ENCODE results near the gene ME2.

ME2 gene

DNA sequence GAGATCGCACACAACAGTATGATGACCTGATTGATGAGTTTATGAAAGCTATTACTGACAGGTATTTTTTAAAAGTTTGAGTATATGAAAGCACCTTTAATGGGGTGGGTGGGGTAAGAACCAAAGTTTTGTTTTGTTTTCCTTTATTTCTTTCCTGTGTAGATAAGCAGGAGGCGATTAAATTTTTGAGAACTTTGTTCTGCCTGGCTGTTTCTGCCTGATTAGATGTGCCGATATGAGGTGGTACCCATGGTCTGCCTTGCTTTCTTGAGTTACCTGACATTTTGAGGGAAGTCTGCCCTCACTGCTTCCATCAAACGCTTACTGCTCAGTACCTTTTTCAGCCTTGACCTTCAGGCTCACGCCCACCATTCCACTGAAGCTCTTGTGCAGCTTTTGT, 39.2 kb downstream of the ME2 start:
- Histone ChIP-seq H3K27me3 (ENCODE audit: insufficient read depth, low read length) (no peaks in the 10 kb centered on the region), H3K36me3 (ENCODE audit: insufficient read depth, low read length) (peaks cover 26% of the 10 kb centered on the region), H2AFZ (ENCODE audit: low read length, unreplicated experiment) (no peak overlapping the region), H3K4me1 (ENCODE audit: control insufficient read depth, insufficient read depth, low read length, unreplicated experiment) (peaks cover 14% of the 10 kb centered on the region), H3K27ac (ENCODE audit: low read depth, low read length) (no peak overlapping the region), H3K79me2 (ENCODE audit: control insufficient read depth, insufficient read depth, low read length, unreplicated experiment) (no peaks in the 10 kb centered on the region), H3K4me3 (ENCODE audit: low read depth, low read length) (no peak overlapping the region)

DNA sequence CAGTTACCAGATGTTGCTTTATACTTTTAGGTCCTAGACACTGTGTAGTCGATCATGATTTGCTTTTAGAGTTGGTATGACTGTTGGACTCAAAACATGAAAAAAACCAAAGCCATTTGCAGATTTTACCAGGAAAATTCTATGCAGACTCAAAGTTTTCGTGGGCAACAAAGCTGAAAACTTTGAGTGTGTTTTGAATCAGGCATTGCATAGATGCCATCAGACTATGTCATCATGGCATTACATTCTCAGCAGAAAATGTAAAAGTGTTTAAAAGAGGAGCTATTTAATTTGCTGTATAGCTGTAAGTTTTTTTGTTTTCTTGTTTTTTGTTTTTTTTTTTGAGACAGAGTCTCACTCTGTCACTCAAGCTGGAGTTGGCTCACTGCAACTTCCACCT, 45.5 kb downstream of the ME2 start:
- no peaks in the 10 kb centered on the region for H3K79me2 ChIP-seq (ENCODE audit: control insufficient read depth, insufficient read depth, low read length, unreplicated experiment)
- peaks cover 4% of the 10 kb centered on the region for H3K4me1 ChIP-seq (ENCODE audit: control insufficient read depth, insufficient read depth, low read length, unreplicated experiment)
- peaks cover 48% of the 10 kb centered on the region for H3K36me3 ChIP-seq (ENCODE audit: insufficient read depth, low read length)
- H3K4me3 ChIP-seq (ENCODE audit: low read depth, low read length), result no peak overlapping the region
- no peak overlapping the region for H2AFZ ChIP-seq (ENCODE audit: low read length, unreplicated experiment)
- no peak overlapping the region for H3K27ac ChIP-seq (ENCODE audit: low read depth, low read length)
- no peaks in the 10 kb centered on the region for H3K27me3 ChIP-seq (ENCODE audit: insufficient read depth, low read length)

- Histone ChIP-seq H3K27me3 (ENCODE audit: insufficient read depth, low read length) (no peaks in the 10 kb centered on the region), H3K4me3 (ENCODE audit: low read depth, low read length) (no peak overlapping the region), H3K36me3 (ENCODE audit: insufficient read depth, low read length) (peaks cover 40% of the 10 kb centered on the region), H3K27ac (ENCODE audit: low read depth, low read length) (no peak overlapping the region), H3K79me2 (ENCODE audit: control insufficient read depth, insufficient read depth, low read length, unreplicated experiment) (no peaks in the 10 kb centered on the region), H3K4me1 (ENCODE audit: control insufficient read depth, insufficient read depth, low read length, unreplicated experiment) (peaks cover 4% of the 10 kb centered on the region), H2AFZ (ENCODE audit: low read length, unreplicated experiment) (no peak overlapping the region)
Observed at GRCh38 chr18:50926521-50926920, 47.6 kb downstream of the ME2 start.

- Histone ChIP-seq H3K27me3 (ENCODE audit: insufficient read depth, low read length) (no peaks in the 10 kb centered on the region), H3K4me1 (ENCODE audit: control insufficient read depth, insufficient read depth, low read length, unreplicated experiment) (peaks cover 4% of the 10 kb centered on the region), H2AFZ (ENCODE audit: low read length, unreplicated experiment) (no peak overlapping the region), H3K4me3 (ENCODE audit: low read depth, low read length) (no peak overlapping the region), H3K36me3 (ENCODE audit: insufficient read depth, low read length) (peaks cover 32% of the 10 kb centered on the region), H3K79me2 (ENCODE audit: control insufficient read depth, insufficient read depth, low read length, unreplicated experiment) (no peaks in the 10 kb centered on the region), H3K27ac (ENCODE audit: low read depth, low read length) (no peak overlapping the region)
Observed at GRCh38 chr18:50928551-50928950, 49.6 kb downstream of the ME2 start.

DNA sequence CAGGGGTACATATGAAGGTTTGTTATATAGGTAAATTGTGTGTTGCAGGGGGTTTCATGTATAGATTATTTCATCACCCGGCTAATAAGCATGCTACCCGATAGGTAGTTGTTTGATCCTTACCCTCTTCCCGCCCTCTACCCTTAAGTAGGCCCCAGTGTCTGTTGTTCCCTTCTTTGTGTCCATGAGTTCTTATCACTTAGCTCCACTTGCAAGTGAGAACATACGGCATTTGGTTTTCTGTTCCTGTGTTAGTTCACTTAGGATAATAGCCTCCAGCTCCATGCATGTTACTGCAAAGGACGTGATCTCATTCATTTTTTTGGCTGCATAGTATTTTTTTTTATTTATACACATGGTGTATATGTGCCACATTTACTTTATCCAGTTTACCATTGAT, 54.8 kb downstream of the ME2 start:
- Histone ChIP-seq H3K27ac (ENCODE audit: low read depth, low read length) (no peak overlapping the region), H3K4me1 (ENCODE audit: control insufficient read depth, insufficient read depth, low read length, unreplicated experiment) (peaks cover 1% of the 10 kb centered on the region), H3K36me3 (ENCODE audit: insufficient read depth, low read length) (no peaks in the 10 kb centered on the region)

GRCh38 chr18:50934545-50935211, 55.8 kb downstream of the ME2 start:
- Histone ChIP-seq H3K27me3 (ENCODE audit: insufficient read depth, low read length) (no peaks in the 10 kb centered on the region), H3K4me1 (ENCODE audit: control insufficient read depth, insufficient read depth, low read length, unreplicated experiment) (no peaks in the 10 kb centered on the region), H3K79me2 (ENCODE audit: control insufficient read depth, insufficient read depth, low read length, unreplicated experiment) (no peaks in the 10 kb centered on the region), H2AFZ (ENCODE audit: low read length, unreplicated experiment) (no peak overlapping the region), H3K27ac (ENCODE audit: low read depth, low read length) (no peak overlapping the region), H3K36me3 (ENCODE audit: insufficient read depth, low read length) (no peaks in the 10 kb centered on the region), H3K4me3 (ENCODE audit: low read depth, low read length) (no peak overlapping the region)

More for the DNA sequence above, 54.8 kb downstream of the ME2 start:
- no peaks in the 10 kb centered on the region for H3K27me3 ChIP-seq (ENCODE audit: insufficient read depth, low read length)
- H3K4me3 ChIP-seq (ENCODE audit: low read depth, low read length), result no peak overlapping the region
- H2AFZ ChIP-seq (ENCODE audit: low read length, unreplicated experiment), result no peak overlapping the region
- H3K79me2 ChIP-seq (ENCODE audit: control insufficient read depth, insufficient read depth, low read length, unreplicated experiment), result no peaks in the 10 kb centered on the region

- Histone ChIP-seq H3K79me2 (ENCODE audit: control insufficient read depth, insufficient read depth, low read length, unreplicated experiment) (no peaks in the 10 kb centered on the region), H3K36me3 (ENCODE audit: insufficient read depth, low read length) (peaks cover 5% of the 10 kb centered on the region; the same call in 1 of the 2 replicates), H3K4me3 (ENCODE audit: low read depth, low read length) (no peak overlapping the region), H3K27me3 (ENCODE audit: insufficient read depth, low read length) (no peaks in the 10 kb centered on the region), H3K4me1 (ENCODE audit: control insufficient read depth, insufficient read depth, low read length, unreplicated experiment) (no peaks in the 10 kb centered on the region), H3K27ac (ENCODE audit: low read depth, low read length) (no peak overlapping the region), H2AFZ (ENCODE audit: low read length, unreplicated experiment) (no peak overlapping the region)
Observed at GRCh38 chr18:50935493-50936191, 56.7 kb downstream of the ME2 start.

- Histone ChIP-seq H3K4me3 (ENCODE audit: low read depth, low read length) (no peak overlapping the region), H3K4me1 (ENCODE audit: control insufficient read depth, insufficient read depth, low read length, unreplicated experiment) (no peaks in the 10 kb centered on the region), H3K27ac (ENCODE audit: low read depth, low read length) (no peak overlapping the region), H3K36me3 (ENCODE audit: insufficient read depth, low read length) (peaks cover 5% of the 10 kb centered on the region; the same call in 1 of the 2 replicates), H2AFZ (ENCODE audit: low read length, unreplicated experiment) (no peak overlapping the region), H3K27me3 (ENCODE audit: insufficient read depth, low read length) (no peaks in the 10 kb centered on the region), H3K79me2 (ENCODE audit: control insufficient read depth, insufficient read depth, low read length, unreplicated experiment) (no peaks in the 10 kb centered on the region)
Observed at GRCh38 chr18:50937183-50937582, 58.3 kb downstream of the ME2 start.

DNA sequence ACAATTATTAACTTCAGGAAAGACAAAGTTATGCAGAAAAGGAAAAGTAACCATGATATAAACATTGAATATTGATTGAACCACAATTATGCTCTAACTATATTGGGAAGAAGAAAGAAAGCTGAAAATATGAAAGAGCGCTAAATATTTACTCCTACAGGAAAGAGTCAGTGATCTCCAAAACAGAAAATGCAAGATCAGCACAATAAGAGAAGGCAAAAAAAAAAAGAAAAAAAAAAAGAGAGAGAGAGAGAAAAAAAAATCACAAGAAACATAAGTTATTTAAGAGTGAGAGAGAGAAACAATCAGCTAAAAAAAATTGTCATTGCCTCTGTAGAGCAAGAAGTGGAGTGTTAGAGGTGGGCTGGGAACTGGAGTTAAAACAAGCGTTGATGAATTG, 60.0 kb downstream of the ME2 start:
- Histone ChIP-seq H3K27me3 (ENCODE audit: insufficient read depth, low read length) (no peaks in the 10 kb centered on the region), H3K36me3 (ENCODE audit: insufficient read depth, low read length) (peaks cover 5% of the 10 kb centered on the region; the same call in 1 of the 2 replicates), H3K4me3 (ENCODE audit: low read depth, low read length) (no peak overlapping the region), H2AFZ (ENCODE audit: low read length, unreplicated experiment) (no peak overlapping the region), H3K27ac (ENCODE audit: low read depth, low read length) (no peak overlapping the region), H3K4me1 (ENCODE audit: control insufficient read depth, insufficient read depth, low read length, unreplicated experiment) (no peaks in the 10 kb centered on the region), H3K79me2 (ENCODE audit: control insufficient read depth, insufficient read depth, low read length, unreplicated experiment) (no peaks in the 10 kb centered on the region)

- H2AFZ ChIP-seq (ENCODE audit: low read length, unreplicated experiment), result no peak overlapping the region
- H3K4me3 ChIP-seq (ENCODE audit: low read depth, low read length), result no peak overlapping the region
- H3K36me3 ChIP-seq (ENCODE audit: insufficient read depth, low read length), result peaks cover 9% of the 10 kb centered on the region
- no peaks in the 10 kb centered on the region for H3K27me3 ChIP-seq (ENCODE audit: insufficient read depth, low read length)
- peaks cover 7% of the 10 kb centered on the region for H3K4me1 ChIP-seq (ENCODE audit: control insufficient read depth, insufficient read depth, low read length, unreplicated experiment)
- H3K79me2 ChIP-seq (ENCODE audit: control insufficient read depth, insufficient read depth, low read length, unreplicated experiment), result no peaks in the 10 kb centered on the region
- no peak overlapping the region for H3K27ac ChIP-seq (ENCODE audit: low read depth, low read length)
Observed at GRCh38 chr18:50944245-50944932, 65.5 kb downstream of the ME2 start.

Data from ACC112 (cell line).